Measurements from ENCODE around the gene SAFB. TPM values are rescaled to one million over a fixed set of nuclear protein-coding genes. Genes with fewer than 3 reads are reported as not detected.

Gene SAFB
- total RNA-seq, 1 experiment from 2014 or later: 68.7 TPM

- TF ChIP-seq, protein P1, sequence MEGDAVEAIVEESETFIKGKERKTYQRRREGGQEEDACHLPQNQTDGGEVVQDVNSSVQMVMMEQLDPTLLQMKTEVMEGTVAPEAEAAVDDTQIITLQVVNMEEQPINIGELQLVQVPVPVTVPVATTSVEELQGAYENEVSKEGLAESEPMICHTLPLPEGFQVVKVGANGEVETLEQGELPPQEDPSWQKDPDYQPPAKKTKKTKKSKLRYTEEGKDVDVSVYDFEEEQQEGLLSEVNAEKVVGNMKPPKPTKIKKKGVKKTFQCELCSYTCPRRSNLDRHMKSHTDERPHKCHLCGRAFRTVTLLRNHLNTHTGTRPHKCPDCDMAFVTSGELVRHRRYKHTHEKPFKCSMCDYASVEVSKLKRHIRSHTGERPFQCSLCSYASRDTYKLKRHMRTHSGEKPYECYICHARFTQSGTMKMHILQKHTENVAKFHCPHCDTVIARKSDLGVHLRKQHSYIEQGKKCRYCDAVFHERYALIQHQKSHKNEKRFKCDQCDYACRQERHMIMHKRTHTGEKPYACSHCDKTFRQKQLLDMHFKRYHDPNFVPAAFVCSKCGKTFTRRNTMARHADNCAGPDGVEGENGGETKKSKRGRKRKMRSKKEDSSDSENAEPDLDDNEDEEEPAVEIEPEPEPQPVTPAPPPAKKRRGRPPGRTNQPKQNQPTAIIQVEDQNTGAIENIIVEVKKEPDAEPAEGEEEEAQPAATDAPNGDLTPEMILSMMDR (conservative IDR thresholded peaks at IDR 0.05): peak; percentile 79
- TF ChIP-seq EZH2 (IDR thresholded peaks at IDR 0.05; ENCODE audit: low read depth): no peak
- H3K27me3 ChIP-seq (ENCODE audit: insufficient read depth, low read depth): no peaks in the 10 kb centered on the region
- no peaks in the 10 kb centered on the region for H3K9me3 ChIP-seq (ENCODE audit: insufficient read depth, low read depth)
- peaks cover 37% of the 10 kb centered on the region for H3K79me2 ChIP-seq (ENCODE audit: low read depth)
- no peaks in the 10 kb centered on the region for H3K4me1 ChIP-seq (replicated peaks; ENCODE audit: insufficient read depth)
- 0 out of 2 replicates have a peak, but pooled peaks cover 9% of the 10 kb centered on the region for H3K36me3 ChIP-seq (ENCODE audit: low read depth)
- H2AFZ ChIP-seq: peak within 1 kb of the TSS; percentile 84
- peak within 1 kb of the TSS; percentile 94 for H3K27ac ChIP-seq
- peak within 1 kb of the TSS; percentile 76 for H3K4me2 ChIP-seq
- peaks cover 34% of the 10 kb centered on the region for H3F3A ChIP-seq (ENCODE audit: insufficient read depth, low read depth)
- peak; percentile 80 to 96 for DNase-seq
- CTCF ChIA-PET: interaction anchor here (0.5 to 1.0 kb wide), 4 partner anchors 69 to 949 kb away, joined by 3 to 5 read pairs (median 3); no protein-coding TSS in a partner anchor
- BruUV-seq (replicated peaks): TSS peak; percentile 73
- no peaks in the 10 kb centered on the region for H3K9me2 ChIP-seq (ENCODE audit: insufficient read depth)
- intact Hi-C loops (cut with micrococcal nuclease; ENCODE audit: unreplicated experiment): no loop called here
- peak within 1 kb of the TSS; percentile 90 for H3K4me3 ChIP-seq
- peaks cover 36% of the 10 kb centered on the region for H4K20me1 ChIP-seq (ENCODE audit: insufficient read depth)
- POLR2A ChIA-PET (ENCODE audit: unreplicated experiment): interaction anchor here (0.6 to 0.7 kb wide), 3 partner anchors 11 to 30 kb away, joined by 3 to 4 read pairs (median 3); partner anchors contain the start of genes CATSPERD and LONP1
These were observed 67.5 kb downstream of the SAFB start, which contains the start of gene RPL36 for GRCh38 chr19:5690125-5690954. Gene RPL36 (plus strand): TSS chr19:5690295. CDS start chr19:5690508, 213 bp downstream.

- no TSS peak for BruUV-seq (replicated peaks)
- Histone ChIP-seq H3K36me3 (ENCODE audit: low read depth) (0 out of 2 replicates have a peak, but pooled peaks cover 9% of the 10 kb centered on the region), H3K27ac (peak overlapping the region; percentile 94), H2AFZ (no peak overlapping the region), H3K4me3 (peak overlapping the region; percentile 90), H3K79me2 (ENCODE audit: low read depth) (peaks cover 37% of the 10 kb centered on the region), H3K27me3 (ENCODE audit: insufficient read depth, low read depth) (no peaks in the 10 kb centered on the region), H3K4me2 (peak overlapping the region; percentile 71), H3K9me2 (ENCODE audit: insufficient read depth) (no peaks in the 10 kb centered on the region), H3K9me3 (ENCODE audit: insufficient read depth, low read depth) (no peaks in the 10 kb centered on the region), H3F3A (ENCODE audit: insufficient read depth, low read depth) (peaks cover 34% of the 10 kb centered on the region), H4K20me1 (ENCODE audit: insufficient read depth) (peaks cover 37% of the 10 kb centered on the region), H3K4me1 (replicated peaks; ENCODE audit: insufficient read depth) (no peaks in the 10 kb centered on the region)
- DNase-seq: peak in 1 of 2 experiments; percentile 47
- TF ChIP-seq EZH2 (IDR thresholded peaks at IDR 0.05; ENCODE audit: low read depth): no peak
- TF ChIP-seq, protein P1 (conservative IDR thresholded peaks at IDR 0.05): no peak
- POLR2A ChIA-PET (ENCODE audit: unreplicated experiment): no interaction called here
- intact Hi-C loops (cut with micrococcal nuclease; ENCODE audit: unreplicated experiment): no loop called here
- CTCF ChIA-PET: interaction anchor here (0.6 kb wide), 1 partner anchor 112 kb away, joined by 5 read pairs; no protein-coding TSS in a partner anchor
These were observed 68.3 kb downstream of the SAFB start for GRCh38 chr19:5690955-5691821.

Measured in PC-9 (cell line).